Measurements from ENCODE around the gene FAM168A.

GRCh38 chr11:73375830-73376159 is 222.1 kb downstream of the FAM168A start:
- no peak for TF ChIP-seq CTCF (conservative IDR thresholded peaks at IDR 0.05 in 1 of 2, IDR thresholded peaks at IDR 0.05 in 1 of 2; ENCODE audit: low read depth in 1 of 2, low read length in 2 of 2)
- TF ChIP-seq EZH2 (IDR thresholded peaks at IDR 0.05; ENCODE audit: low read length, missing control alignments): no peak
